Measurements from ENCODE around the gene TNFAIP8L2. TPM values are rescaled to one million over a fixed set of nuclear protein-coding genes. Genes with fewer than 3 reads are reported as not detected.
A peak's percentile ranks its signal among the peaks of the same experiment; 100 is the strongest.

The TNFAIP8L2 gene
- total RNA-seq, 4 donors from 2014 or later: 2.3 to 5.7 TPM; not detected in 2

DNA sequence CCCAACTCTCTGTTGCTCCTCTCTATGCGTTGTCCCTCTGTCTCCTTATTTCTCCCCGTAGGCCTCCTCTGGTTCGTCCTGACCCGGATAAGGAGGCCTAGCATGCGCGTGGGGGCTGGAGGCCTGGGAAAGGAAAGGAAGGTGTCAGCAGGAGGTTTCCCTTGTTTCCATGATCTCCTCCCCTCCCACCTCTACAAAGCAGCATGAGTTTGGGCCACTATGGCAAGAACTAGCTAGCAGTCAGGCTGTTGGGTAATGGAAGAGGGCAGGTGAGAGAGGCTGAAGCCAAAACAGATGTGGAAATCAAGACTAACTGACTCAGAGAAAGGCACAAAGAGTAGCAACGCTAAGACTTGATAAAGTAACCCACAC, 9.3 kb upstream of the TNFAIP8L2 start:
- DNase-seq: no peak
- peaks cover 16 to 48% (median 21%) of the 10 kb centered on the region in 3 donors for H3K4me1 ChIP-seq
- no peak for TF ChIP-seq POLR2A (IDR thresholded peaks at IDR 0.05)
- TF ChIP-seq, protein P1, sequence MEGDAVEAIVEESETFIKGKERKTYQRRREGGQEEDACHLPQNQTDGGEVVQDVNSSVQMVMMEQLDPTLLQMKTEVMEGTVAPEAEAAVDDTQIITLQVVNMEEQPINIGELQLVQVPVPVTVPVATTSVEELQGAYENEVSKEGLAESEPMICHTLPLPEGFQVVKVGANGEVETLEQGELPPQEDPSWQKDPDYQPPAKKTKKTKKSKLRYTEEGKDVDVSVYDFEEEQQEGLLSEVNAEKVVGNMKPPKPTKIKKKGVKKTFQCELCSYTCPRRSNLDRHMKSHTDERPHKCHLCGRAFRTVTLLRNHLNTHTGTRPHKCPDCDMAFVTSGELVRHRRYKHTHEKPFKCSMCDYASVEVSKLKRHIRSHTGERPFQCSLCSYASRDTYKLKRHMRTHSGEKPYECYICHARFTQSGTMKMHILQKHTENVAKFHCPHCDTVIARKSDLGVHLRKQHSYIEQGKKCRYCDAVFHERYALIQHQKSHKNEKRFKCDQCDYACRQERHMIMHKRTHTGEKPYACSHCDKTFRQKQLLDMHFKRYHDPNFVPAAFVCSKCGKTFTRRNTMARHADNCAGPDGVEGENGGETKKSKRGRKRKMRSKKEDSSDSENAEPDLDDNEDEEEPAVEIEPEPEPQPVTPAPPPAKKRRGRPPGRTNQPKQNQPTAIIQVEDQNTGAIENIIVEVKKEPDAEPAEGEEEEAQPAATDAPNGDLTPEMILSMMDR (IDR thresholded peaks at IDR 0.05): no peak

DNA sequence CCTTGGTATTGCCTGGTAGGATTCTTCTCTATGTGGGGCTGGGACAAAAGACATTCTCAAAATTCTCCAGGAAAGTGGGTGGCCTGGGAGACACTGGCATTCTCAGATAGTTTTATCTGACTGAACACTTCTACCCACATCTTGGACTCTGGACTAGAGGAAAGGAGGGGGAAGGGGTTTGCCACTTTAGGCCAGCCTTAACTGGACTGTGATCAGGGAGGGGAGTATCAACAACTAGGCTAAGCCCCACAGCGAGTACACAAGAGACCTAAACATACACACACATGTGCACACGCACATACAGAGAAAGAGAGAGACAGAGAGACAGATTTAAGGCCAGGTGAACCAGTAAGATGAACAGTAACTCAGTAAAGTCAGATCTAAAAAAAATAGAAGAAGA, 8.8 kb upstream of the TNFAIP8L2 start:
- H3K27me3 ChIP-seq: peaks cover 0 to 7% (median 0%) of the 10 kb centered on the region in 4 donors
- 100% methylated on average over 2 of the region's 2 CpGs for WGBS, 2 donors
- TF ChIP-seq POLR2A (IDR thresholded peaks at IDR 0.05): no peak
- TF ChIP-seq, protein P1 (IDR thresholded peaks at IDR 0.05): no peak
- intact Hi-C loops (cut with DNase I): no loop called here
- H3K4me3 ChIP-seq: no peak overlapping the region
- H3K27ac ChIP-seq: peak overlapping the region in 3 of 4 donors; percentile 87 to 89 (median 88)
- no peaks in the 10 kb centered on the region for H3K36me3 ChIP-seq
- no peaks in the 10 kb centered on the region for H3K9me3 ChIP-seq
- no peak for DNase-seq
- peaks cover 16 to 47% (median 21%) of the 10 kb centered on the region in 3 donors for H3K4me1 ChIP-seq

More for the DNA sequence above, 9.3 kb upstream of the TNFAIP8L2 start:
- no peaks in the 10 kb centered on the region for H3K9me3 ChIP-seq
- no peaks in the 10 kb centered on the region for H3K36me3 ChIP-seq
- peak overlapping the region; percentile 74 to 89 (median 88) for H3K27ac ChIP-seq
- peak overlapping the region; percentile 58 to 88 (median 87) for H3K4me3 ChIP-seq
- WGBS, 2 donors: 15 to 22% methylated on average over 4 to 7 of the region's 7 CpGs
- peaks cover 0 to 7% (median 0%) of the 10 kb centered on the region in 4 donors for H3K27me3 ChIP-seq
- intact Hi-C loops (cut with DNase I): no loop called here

GRCh38 chr1:151157067-151157531, 650 bp downstream of the TNFAIP8L2 start:
- no peaks in the 10 kb centered on the region for H3K27me3 ChIP-seq
- no peaks in the 10 kb centered on the region for H3K9me3 ChIP-seq
- 57 to 70% methylated on average over 4 to 6 of the region's 6 CpGs for WGBS, 2 donors
- no peak for TF ChIP-seq POLR2A (IDR thresholded peaks at IDR 0.05)
- TF ChIP-seq, protein P1 (IDR thresholded peaks at IDR 0.05): no peak
- intact Hi-C loops (cut with DNase I): loop anchor here (5.0 kb wide), 1 partner anchor 55 kb away; no protein-coding TSS in a partner anchor
- H3K27ac ChIP-seq: peak overlapping the region in 3 of 4 donors; percentile 31 to 57 (median 32)
- H3K36me3 ChIP-seq: peaks cover 0 to 56% (median 17%) of the 10 kb centered on the region in 3 donors
- DNase-seq: no peak
- H3K4me3 ChIP-seq: peak overlapping the region; percentile 1 to 51 (median 37)
- H3K4me1 ChIP-seq: peaks cover 0 to 39% (median 0%) of the 10 kb centered on the region in 3 donors

DNA sequence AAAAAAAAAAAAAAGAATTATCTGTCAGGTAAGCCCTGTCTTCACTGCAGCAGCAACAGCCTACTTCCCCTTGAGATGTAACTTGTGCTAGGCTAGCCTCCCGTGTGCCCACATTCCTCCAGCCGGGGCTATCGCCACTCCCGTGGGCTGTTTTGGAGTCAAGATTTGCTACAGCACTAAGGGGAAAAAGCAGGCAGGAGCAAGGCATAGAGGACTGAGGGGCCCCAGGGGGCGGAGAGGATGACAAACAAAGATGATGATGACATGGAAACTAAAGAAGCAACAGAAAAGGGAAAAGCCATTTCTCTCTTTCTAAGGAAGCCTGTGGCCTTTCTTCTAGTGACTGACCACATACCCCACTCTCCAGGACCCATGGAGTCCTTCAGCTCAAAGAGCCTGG, 1.9 kb downstream of the TNFAIP8L2 start:
- Histone ChIP-seq H3K9me3 (no peaks in the 10 kb centered on the region), H3K27me3 (no peaks in the 10 kb centered on the region), H3K4me1 (peaks cover 0 to 42% (median 0%) of the 10 kb centered on the region in 3 donors), H3K36me3 (peaks cover 0 to 59% (median 17%) of the 10 kb centered on the region in 3 donors), H3K4me3 (peak overlapping the region in 2 of 4 donors; percentile 12 to 42), H3K27ac (no peak overlapping the region)
- TF ChIP-seq POLR2A (IDR thresholded peaks at IDR 0.05): no peak
- TF ChIP-seq, protein P1 (IDR thresholded peaks at IDR 0.05): no peak
- intact Hi-C loops (cut with DNase I): loop anchor here (5.0 kb wide), 1 partner anchor 56 kb away; no protein-coding TSS in a partner anchor
- 74 to 94% methylated on average over 5 of the region's 5 CpGs for WGBS, 2 donors
- no peak for DNase-seq

- TF ChIP-seq, protein P1 (IDR thresholded peaks at IDR 0.05): no peak
- TF ChIP-seq POLR2A (IDR thresholded peaks at IDR 0.05): no peak
- no peak overlapping the region for H3K4me3 ChIP-seq
- H3K27me3 ChIP-seq: no peaks in the 10 kb centered on the region
- intact Hi-C loops (cut with DNase I): loop anchor here (5.0 kb wide), 1 partner anchor 56 kb away; no protein-coding TSS in a partner anchor
- no peak for DNase-seq
- H3K27ac ChIP-seq: peak overlapping the region in 1 of 4 donors; percentile 21
- H3K9me3 ChIP-seq: no peaks in the 10 kb centered on the region
- H3K4me1 ChIP-seq: peaks cover 0 to 47% (median 0%) of the 10 kb centered on the region in 3 donors
- 81 to 93% methylated on average over 9 to 18 of the region's 22 CpGs for WGBS, 2 donors
- peaks cover 0 to 59% (median 17%) of the 10 kb centered on the region in 3 donors for H3K36me3 ChIP-seq
These were observed 2.4 kb downstream of the TNFAIP8L2 start for GRCh38 chr1:151158751-151159251.
